B cell (primary cell): ENCODE results near the gene OFD1. TPM values are rescaled to one million over a fixed set of nuclear protein-coding genes. Genes with fewer than 3 reads are reported as not detected.

ENCODE experiments used
- ATAC-seq: fragments of 200-7000 bp; cut with Tn5 transposase; one replicate; pipeline ENCODE4 v1.10.0; 2021; ENCODE audit warnings: low read depth, mild to moderate bottlenecking, moderate number of reproducible peaks, moderate library complexity
- CTCF ChIA-PET: fragments of 350-600 bp; sonication (Branson Sonifier 250); formaldehyde crosslinking; loops from one replicate; lab custom pipeline; 2021; ENCODE audit warnings: antibody characterized with exemption, inconsistent platforms; lab: Charles Lee
- POLR2A ChIA-PET: fragments of 350-600 bp; sonication (Branson Sonifier 250); formaldehyde crosslinking; loops from one replicate; lab custom pipeline; 2021; ENCODE audit warnings: antibody characterized with exemption; lab: Charles Lee
- DNase-seq: peaks from one replicate; pipeline ENCODE4 v3.0.0; 2013
- H2AFZ ChIP-seq: 2 replicates; pipeline ENCODE4 v1.6.1; 2012; ENCODE audit warnings: mild to moderate bottlenecking, low read depth, low read length; ENCODE audit not compliant: insufficient read depth, poor library complexity, severe bottlenecking
- H3K27ac ChIP-seq, 2 donors: 1 replicate in 1 of 2; 2 replicates in 1 of 2; pipeline ENCODE4 v1.5.1; 2012 to 2013; ENCODE audit warnings: low read length in 2 of 2, mild to moderate bottlenecking in 2 of 2, moderate library complexity in 1 of 2
- H3K27me3 ChIP-seq, 4 experiments: fragments of 200-600 bp in 1 of 4; sonication (generic) in 1 of 4; replicated peaks in 1 of 4; 1 replicate in 2 of 4; 2 replicates in 2 of 4; pipeline versions ENCODE4 v1.6.1 to v1.7.0; 2013 to 2016; ENCODE audit warnings: low read length in 3 of 4, mild to moderate bottlenecking in 2 of 4, mixed read lengths in 1 of 4, moderate library complexity in 1 of 4; ENCODE audit not compliant: insufficient read depth in 4 of 4, control insufficient read depth in 3 of 4; ENCODE audit errors: control extremely low read depth in 1 of 4
- H3K36me3 ChIP-seq, 2 experiments: replicated peaks in 1 of 2; 1 replicate in 1 of 2; 2 replicates in 1 of 2; pipeline versions ENCODE4 v1.6.1 to v1.7.1; 2013; ENCODE audit warnings: low read length in 1 of 2; ENCODE audit not compliant: insufficient read depth in 2 of 2, control insufficient read depth in 1 of 2; ENCODE audit errors: control extremely low read depth in 1 of 2, extremely low read depth in 1 of 2
- H3K4me1 ChIP-seq, 2 donors: fragments of 200-600 bp in 1 of 2; sonication (generic) in 1 of 2; 1 replicate in 1 of 2; 2 replicates in 1 of 2; pipeline versions ENCODE4 v1.5.1 to v1.6.1; 2013 to 2017; ENCODE audit warnings: low read length in 2 of 2; ENCODE audit not compliant: control insufficient read depth in 2 of 2, insufficient read depth in 2 of 2
- H3K4me2 ChIP-seq: replicated peaks from 2 replicates; pipeline ENCODE3; 2012; ENCODE audit warnings: mild to moderate bottlenecking, low read depth, low read length; ENCODE audit not compliant: poor library complexity, severe bottlenecking
- H3K4me3 ChIP-seq, 5 experiments: fragments of 200-600 bp in 1 of 5; sonication (generic) in 1 of 5; 1 replicate in 3 of 5; 2 replicates in 2 of 5; pipeline versions ENCODE4 v1.5.1 to v1.7.0; 2011 to 2016; ENCODE audit warnings: low read length in 4 of 5, mild to moderate bottlenecking in 4 of 5, low read depth in 2 of 5, control low read depth in 1 of 5, moderate library complexity in 1 of 5; ENCODE audit not compliant: insufficient read depth in 1 of 5; ENCODE audit errors: control extremely low read depth in 1 of 5, extremely low read depth in 1 of 5
- H3K79me2 ChIP-seq: fragments of 200-600 bp; sonication (generic); one replicate; pipeline ENCODE4 v1.6.0; 2016; ENCODE audit warnings: low read length; ENCODE audit not compliant: control insufficient read depth, insufficient read depth
- H3K9ac ChIP-seq: fragments of 200-600 bp; sonication (generic); 2 replicates; pipeline ENCODE4 v1.6.1; 2017; ENCODE audit warnings: mild to moderate bottlenecking, low read length, moderate library complexity
- H3K9me3 ChIP-seq, 3 donors: one replicate each; pipeline versions ENCODE4 v1.6.1 to v1.7.1; 2013; ENCODE audit warnings: low read length in 2 of 3; ENCODE audit not compliant: control insufficient read depth in 2 of 3, insufficient read depth in 1 of 3; ENCODE audit errors: control extremely low read depth in 1 of 3
- H4K20me1 ChIP-seq: 2 replicates; pipeline ENCODE4 v1.6.0; 2012; ENCODE audit warnings: mild to moderate bottlenecking, low read length; ENCODE audit not compliant: insufficient read depth, control insufficient read depth, poor library complexity, severe bottlenecking
- H3K27ac Mint-ChIP-seq: one replicate; pipeline ENCODE4 v1.8.0; 2021; ENCODE audit warnings: mixed read lengths
- H3K27me3 Mint-ChIP-seq: one replicate; pipeline ENCODE4 v1.8.0; 2021; ENCODE audit warnings: mixed read lengths
- H3K4me1 Mint-ChIP-seq: one replicate; pipeline ENCODE4 v1.8.0; 2021; ENCODE audit warnings: mixed read lengths
- H3K4me3 Mint-ChIP-seq: one replicate; pipeline ENCODE4 v1.8.0; 2021; ENCODE audit warnings: mixed read lengths
- H3K9me3 Mint-ChIP-seq: one replicate; pipeline ENCODE4 v1.8.0; 2022; ENCODE audit warnings: mixed read lengths; ENCODE audit not compliant: insufficient read depth
- EZH2 ChIP-seq: IDR thresholded peaks from 2 replicates; pipeline ENCODE4 v1.6.1; 2012; ENCODE audit warnings: borderline replicate concordance, low read depth, mild to moderate bottlenecking, moderate library complexity, low read length; ENCODE audit not compliant: insufficient read depth, poor library complexity, severe bottlenecking
- WGBS: methylation state at CpG from one replicate; pipeline ENCODE4 v1.1.5; 2013; ENCODE audit warnings: missing lambda C conversion rate; ENCODE audit not compliant: insufficient coverage; 5-methylcytosine and 5-hydroxymethylcytosine counted together
- intact Hi-C: fragments of 100-400 bp; cut with micrococcal nuclease; formaldehyde crosslinking; loops from one replicate; pipeline ENCODE4 v1.10.0; 2022
- polyA plus RNA-seq: library from polyadenylated mRNA; depleted of rRNA; stranded (reverse); fragments of >200 nt; gene quantifications from 2 replicates; pipeline ENCODE4 v1.2.3, GENCODE V29; 2012
- total RNA-seq, 2 donors: library from RNA; stranded (reverse); fragments of 120-200 nt in 1 of 2; gene quantifications; 1 replicate in 1 of 2; 2 replicates in 1 of 2; pipeline versions ENCODE4 v1.2.3 to v1.2.4, GENCODE V29; 2013 to 2022
- TF ChIP-seq, protein P1 (sequence below): fragments of 200-600 bp; IDR thresholded peaks from one replicate; pipeline ENCODE4 v1.8.0; 2022; ENCODE audit warnings: antibody characterized with exemption, mild to moderate bottlenecking

The OFD1 gene
- total and polyA plus RNA-seq, 2 donors (not counting 1 experiment from before 2014, with no cell fraction given), result 40.6 to 84.9 TPM

DNA sequence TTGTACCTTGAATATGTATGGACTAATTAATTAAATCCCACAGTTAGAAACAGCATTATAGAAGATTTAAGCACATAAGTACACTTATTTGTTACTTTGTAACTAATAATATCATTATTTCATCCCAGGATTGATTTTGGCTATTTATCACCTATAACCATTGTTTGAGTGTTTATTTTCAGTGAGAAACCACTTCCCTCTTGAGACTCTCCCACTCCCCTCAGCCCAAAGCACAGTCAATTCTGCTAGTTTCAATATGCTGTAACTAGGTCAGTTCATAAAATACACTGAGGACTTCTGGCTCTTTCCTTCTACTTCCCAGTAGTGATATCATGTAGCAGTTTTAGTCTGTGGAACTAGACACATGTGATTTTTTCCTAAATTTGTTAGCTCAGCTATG, 16.3 kb downstream of the OFD1 start:
- Histone ChIP-seq H3K27ac (peak overlapping the region; percentile 6 to 27), H3K9me3 (no peaks in the 10 kb centered on the region), H3K27me3 (no peaks in the 10 kb centered on the region), H2AFZ (no peak overlapping the region), H3K4me3 (no peak overlapping the region), H3K4me2 (peak overlapping the region; percentile 16), H3K36me3 (peaks cover 0 to 40% of the 10 kb centered on the region in 2 experiments), H3K4me1 (peaks cover 37% of the 10 kb centered on the region in 2 donors), H4K20me1 (no peaks in the 10 kb centered on the region), H3K9ac (no peak overlapping the region), H3K79me2 (peaks cover 8% of the 10 kb centered on the region)
- no peaks in the 10 kb centered on the region for H3K27me3 Mint-ChIP-seq
- no peak for ATAC-seq
- ChIA-PET POLR2A (interaction anchor here (0.6 to 1.0 kb wide), 2 partner anchors 12 to 17 kb away, joined by 3 to 4 read pairs; partner anchors contain the start of genes OFD1 and TRAPPC2), CTCF (interaction anchor here (1.0 to 3.4 kb wide), 10 partner anchors 8 to 281 kb away, joined by 3 to 15 read pairs (median 4); partner anchors contain the start of genes GEMIN8, OFD1 and TRAPPC2)
- H3K9me3 Mint-ChIP-seq, result no peaks in the 10 kb centered on the region
- intact Hi-C loops, result loop anchor here (1.0 kb wide), 4 partner anchors 7 to 281 kb away; no protein-coding TSS in a partner anchor
- no peak for TF ChIP-seq EZH2
- TF ChIP-seq, protein P1, sequence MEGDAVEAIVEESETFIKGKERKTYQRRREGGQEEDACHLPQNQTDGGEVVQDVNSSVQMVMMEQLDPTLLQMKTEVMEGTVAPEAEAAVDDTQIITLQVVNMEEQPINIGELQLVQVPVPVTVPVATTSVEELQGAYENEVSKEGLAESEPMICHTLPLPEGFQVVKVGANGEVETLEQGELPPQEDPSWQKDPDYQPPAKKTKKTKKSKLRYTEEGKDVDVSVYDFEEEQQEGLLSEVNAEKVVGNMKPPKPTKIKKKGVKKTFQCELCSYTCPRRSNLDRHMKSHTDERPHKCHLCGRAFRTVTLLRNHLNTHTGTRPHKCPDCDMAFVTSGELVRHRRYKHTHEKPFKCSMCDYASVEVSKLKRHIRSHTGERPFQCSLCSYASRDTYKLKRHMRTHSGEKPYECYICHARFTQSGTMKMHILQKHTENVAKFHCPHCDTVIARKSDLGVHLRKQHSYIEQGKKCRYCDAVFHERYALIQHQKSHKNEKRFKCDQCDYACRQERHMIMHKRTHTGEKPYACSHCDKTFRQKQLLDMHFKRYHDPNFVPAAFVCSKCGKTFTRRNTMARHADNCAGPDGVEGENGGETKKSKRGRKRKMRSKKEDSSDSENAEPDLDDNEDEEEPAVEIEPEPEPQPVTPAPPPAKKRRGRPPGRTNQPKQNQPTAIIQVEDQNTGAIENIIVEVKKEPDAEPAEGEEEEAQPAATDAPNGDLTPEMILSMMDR, result no peak
- no peak overlapping the region for H3K4me3 Mint-ChIP-seq
- peak overlapping the region; percentile 21 for H3K27ac Mint-ChIP-seq
- no peak for DNase-seq
- H3K4me1 Mint-ChIP-seq, result peaks cover 48% of the 10 kb centered on the region

DNA sequence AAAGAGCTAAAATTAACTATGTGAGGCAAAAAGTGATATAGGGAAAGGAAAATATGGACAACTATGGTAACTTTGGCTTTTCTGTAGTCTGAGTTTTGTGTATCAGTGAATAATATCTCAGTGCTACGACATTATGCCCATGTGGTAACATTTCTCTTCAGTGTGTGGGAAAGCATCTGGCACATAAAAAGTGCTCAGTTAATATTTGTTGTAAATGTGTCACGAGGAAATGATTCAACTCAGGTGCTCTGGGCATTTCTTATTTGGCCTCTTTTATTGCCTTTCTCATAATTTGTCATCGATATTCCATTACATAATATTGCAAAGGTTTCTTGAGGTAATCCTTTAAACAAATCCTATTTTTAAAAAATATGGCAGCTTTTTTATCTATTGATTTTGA, 17.6 kb downstream of the OFD1 start:
- no peak for DNase-seq
- H2AFZ ChIP-seq, result no peak overlapping the region
- intact Hi-C loops, result no loop called here
- no peak for ATAC-seq
- no peaks in the 10 kb centered on the region for H3K9me3 ChIP-seq
- no peaks in the 10 kb centered on the region for H3K9me3 Mint-ChIP-seq
- H3K79me2 ChIP-seq, result peaks cover 13% of the 10 kb centered on the region
- H4K20me1 ChIP-seq, result no peaks in the 10 kb centered on the region
- no peaks in the 10 kb centered on the region for H3K27me3 ChIP-seq
- ChIA-PET POLR2A (interaction anchor here (0.7 kb wide), 1 partner anchor 10 kb away, joined by 5 read pairs; no protein-coding TSS in a partner anchor), CTCF (interaction anchor here (0.6 to 2.6 kb wide), 6 partner anchors 9 to 280 kb away, joined by 3 to 15 read pairs (median 4); no protein-coding TSS in a partner anchor)
- no peak overlapping the region for H3K9ac ChIP-seq
- H3K4me1 Mint-ChIP-seq, result peaks cover 49% of the 10 kb centered on the region
- H3K4me1 ChIP-seq, result peaks cover 40 to 41% of the 10 kb centered on the region in 2 donors
- no peak for TF ChIP-seq EZH2
- TF ChIP-seq, protein P1, result no peak
- H3K27ac Mint-ChIP-seq, result no peak overlapping the region
- no peak overlapping the region for H3K4me3 ChIP-seq
- no CpG with 5 or more reads among the region's 3 CpGs for WGBS
- peak overlapping the region in 1 of 2 donors; percentile 49 for H3K27ac ChIP-seq
- H3K27me3 Mint-ChIP-seq, result no peaks in the 10 kb centered on the region
- peak overlapping the region; percentile 42 for H3K4me2 ChIP-seq
- H3K4me3 Mint-ChIP-seq, result no peak overlapping the region
- peaks cover 0 to 42% of the 10 kb centered on the region in 2 experiments for H3K36me3 ChIP-seq
